ENCODE results near the gene DYNLT3.

Gene DYNLT3, protein sequence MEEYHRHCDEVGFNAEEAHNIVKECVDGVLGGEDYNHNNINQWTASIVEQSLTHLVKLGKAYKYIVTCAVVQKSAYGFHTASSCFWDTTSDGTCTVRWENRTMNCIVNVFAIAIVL

GRCh38 chrX:37846934-37847732 lies at the start of gene DYNLT3:
TSS of gene DYNLT3 (minus strand) at chrX:37847571. CDS start at chrX:37847510, 61 bp downstream.
- DNase-seq (ENCODE audit: low read depth in 2 of 3, low spot score in 1 of 3) = peak; percentile 58 to 68 (median 61)

GRCh38 chrX:37896511-37896890 lies 49.1 kb upstream of the DYNLT3 start:
- no peak for DNase-seq (ENCODE audit: low read depth in 2 of 3, low spot score in 1 of 3)

- no peak for DNase-seq (ENCODE audit: low read depth in 2 of 3, low spot score in 1 of 3)
Observed at GRCh38 chrX:37895795-37896510, 48.6 kb upstream of the DYNLT3 start.

DNA sequence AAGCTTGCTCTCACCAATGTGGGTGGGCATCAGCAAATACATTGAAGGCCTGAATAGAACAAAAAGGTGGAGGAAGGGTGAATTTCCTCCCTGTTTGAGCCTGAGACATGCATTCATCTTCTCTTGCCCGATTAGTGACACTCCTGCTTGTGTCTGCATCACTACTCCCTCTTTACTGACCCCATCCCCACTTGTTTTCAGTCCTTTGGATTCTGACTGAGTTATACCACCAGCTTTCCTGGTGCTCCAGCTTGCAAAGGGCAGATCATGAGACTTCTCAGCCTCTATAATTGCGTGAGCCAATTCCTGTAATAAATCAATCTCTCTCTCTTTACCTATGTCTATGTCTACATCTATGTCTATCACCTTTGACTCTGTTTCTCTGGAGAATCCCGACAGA lies 47.4 kb upstream of the DYNLT3 start:
- DNase-seq (ENCODE audit: low read depth in 2 of 3, low spot score in 1 of 3) = no peak

DNA sequence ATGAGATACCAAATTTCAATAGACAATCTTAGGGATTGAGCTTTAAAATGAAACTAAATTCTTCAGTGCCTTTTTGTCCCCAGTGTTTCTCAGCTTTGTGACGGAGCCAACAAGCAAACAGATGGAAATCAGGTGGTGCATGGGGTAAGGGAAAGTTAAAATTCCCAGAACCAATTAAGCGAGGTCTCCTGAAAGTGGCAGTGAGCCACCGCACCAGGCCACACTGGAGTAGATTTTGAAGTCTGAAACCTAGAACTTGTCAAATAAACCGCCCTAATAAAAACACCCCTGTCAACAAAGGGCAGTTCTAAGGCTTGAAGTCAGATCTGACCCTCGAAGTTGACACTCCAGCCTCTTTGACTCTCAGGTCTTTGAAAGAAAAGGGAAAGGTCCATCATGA lies 40.6 kb upstream of the DYNLT3 start:
- no peak for DNase-seq (ENCODE audit: low read depth in 2 of 3, low spot score in 1 of 3)

GRCh38 chrX:37887347-37887746 lies 40.0 kb upstream of the DYNLT3 start:
- DNase-seq (ENCODE audit: low read depth in 2 of 3, low spot score in 1 of 3) = no peak

DNA sequence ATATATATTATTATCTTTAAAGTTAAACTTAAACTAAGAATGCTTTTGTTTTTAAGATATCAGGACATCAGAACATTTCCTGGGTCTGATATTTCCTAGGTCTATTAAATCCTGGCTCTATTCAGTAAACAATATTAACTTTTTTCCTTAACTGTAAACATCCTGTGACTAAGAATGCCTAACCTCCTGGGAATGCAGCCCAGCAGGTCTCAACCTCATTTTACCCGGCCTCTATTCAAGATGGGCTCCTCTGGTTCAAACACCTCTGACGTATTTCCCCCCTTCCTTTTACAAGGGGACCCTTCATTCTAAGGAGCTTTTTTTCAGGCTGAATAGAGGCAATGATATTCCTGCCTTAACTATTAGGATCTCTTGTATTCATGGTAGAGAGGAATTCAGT lies 35.8 kb upstream of the DYNLT3 start:
- DNase-seq (ENCODE audit: low read depth in 2 of 3, low spot score in 1 of 3) = no peak

DNA sequence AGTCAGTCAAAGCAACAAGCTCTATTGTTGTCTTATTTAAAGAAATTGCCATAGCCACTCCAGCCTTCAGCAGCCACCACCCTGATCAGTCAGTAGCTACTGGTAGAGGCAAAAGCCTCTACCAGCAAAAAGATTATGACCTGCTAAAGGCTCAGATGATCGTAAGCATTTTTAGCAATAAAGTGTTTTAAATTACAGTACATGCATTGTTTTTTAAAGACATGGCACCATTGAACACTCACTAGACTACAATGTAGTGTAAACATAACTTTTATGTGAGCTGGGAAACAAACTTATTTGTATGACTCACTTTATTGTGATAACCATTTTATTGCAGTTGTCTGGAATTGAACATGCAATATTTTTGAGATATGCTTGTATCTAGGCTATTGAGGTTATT lies 32.3 kb upstream of the DYNLT3 start:
- no peak for DNase-seq (ENCODE audit: low read depth in 2 of 3, low spot score in 1 of 3)

- DNase-seq (ENCODE audit: low read depth in 2 of 3, low spot score in 1 of 3) = no peak
Observed at GRCh38 chrX:37876716-37877115, 29.3 kb upstream of the DYNLT3 start.

- DNase-seq (ENCODE audit: low read depth in 2 of 3, low spot score in 1 of 3) = no peak
Observed at GRCh38 chrX:37875675-37876074, 28.3 kb upstream of the DYNLT3 start.

DNA sequence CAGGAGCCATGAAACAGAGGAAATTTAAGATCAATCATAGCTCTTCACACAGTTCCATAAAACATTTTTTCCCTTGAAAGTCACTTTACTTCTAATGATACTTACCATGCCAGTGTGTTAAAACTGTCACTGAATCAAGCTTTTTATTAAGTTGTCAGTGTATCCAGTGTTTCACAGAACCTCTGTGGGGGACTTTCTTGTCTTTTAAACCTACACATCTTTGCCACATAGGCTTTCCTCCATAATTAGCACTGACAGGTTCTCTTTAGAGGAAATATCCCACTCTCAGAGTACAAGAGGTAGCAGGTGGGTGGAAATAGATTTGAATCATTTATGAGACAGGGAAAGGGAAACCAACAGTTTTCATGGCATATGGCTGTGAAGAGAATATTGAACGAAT lies 25.8 kb upstream of the DYNLT3 start:
- DNase-seq (ENCODE audit: low read depth in 2 of 3, low spot score in 1 of 3) = no peak

DNA sequence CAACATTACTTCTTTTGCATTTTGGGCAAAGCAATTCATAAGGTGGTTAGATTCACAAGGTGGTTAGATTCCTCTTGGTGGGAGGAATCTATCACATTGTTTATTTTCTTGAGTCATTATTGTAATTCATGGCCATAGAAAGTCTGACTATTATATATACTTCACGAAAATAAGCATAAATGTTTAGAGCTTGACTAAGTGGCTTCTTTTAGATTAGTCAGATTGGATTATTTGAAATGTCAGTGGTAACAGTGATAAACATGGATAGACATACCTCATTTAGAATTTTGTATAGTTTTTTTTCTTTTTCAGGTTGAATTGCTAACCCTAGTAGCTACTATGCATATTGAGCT lies 24.9 kb upstream of the DYNLT3 start:
- no peak for DNase-seq (ENCODE audit: low read depth in 2 of 3, low spot score in 1 of 3)

DNA sequence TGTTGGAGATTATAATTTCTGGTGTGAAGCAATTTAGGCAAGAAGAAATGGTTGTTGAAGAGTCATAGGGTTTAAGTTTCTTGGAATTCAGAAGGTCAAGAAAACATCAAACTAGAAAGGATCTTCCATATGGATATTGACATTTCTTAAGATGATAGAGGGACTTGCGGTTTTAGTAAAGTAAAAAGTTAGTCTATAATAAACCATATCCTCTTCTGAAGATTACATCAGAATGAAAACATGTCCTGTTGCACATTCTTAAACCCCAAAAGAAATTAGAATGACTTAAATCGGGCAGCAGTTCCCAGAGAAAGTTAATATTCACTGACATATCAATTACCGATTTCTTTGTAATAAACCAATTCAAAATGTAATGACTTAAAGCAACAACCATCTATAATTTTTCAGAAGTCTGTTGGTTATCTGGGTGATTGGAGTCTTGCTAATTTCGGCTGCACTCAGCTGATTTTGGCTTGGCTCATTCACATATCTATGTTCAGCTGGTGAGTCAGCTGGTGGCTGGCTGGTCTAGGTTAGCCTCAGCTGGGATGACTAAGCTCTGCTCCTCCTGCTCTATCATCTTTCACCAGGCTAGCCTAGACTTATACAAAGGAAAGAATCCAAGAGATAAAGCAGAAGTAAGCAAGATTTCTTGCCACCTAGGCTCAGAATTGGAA lies 24.4 kb upstream of the DYNLT3 start:
- DNase-seq (ENCODE audit: low read depth in 2 of 3, low spot score in 1 of 3) = peak in 1 of 3 donors; percentile 2

GRCh38 chrX:37867536-37868153 lies 20.3 kb upstream of the DYNLT3 start:
- DNase-seq (ENCODE audit: low read depth in 2 of 3, low spot score in 1 of 3) = no peak

- DNase-seq (ENCODE audit: low read depth in 2 of 3, low spot score in 1 of 3) = no peak
Observed at GRCh38 chrX:37863728-37864127, 16.4 kb upstream of the DYNLT3 start.

GRCh38 chrX:37862851-37863250 lies 15.5 kb upstream of the DYNLT3 start:
- DNase-seq (ENCODE audit: low read depth in 2 of 3, low spot score in 1 of 3) = no peak

GRCh38 chrX:37860721-37861120 lies 13.3 kb upstream of the DYNLT3 start:
- DNase-seq (ENCODE audit: low read depth in 2 of 3, low spot score in 1 of 3) = no peak

DNA sequence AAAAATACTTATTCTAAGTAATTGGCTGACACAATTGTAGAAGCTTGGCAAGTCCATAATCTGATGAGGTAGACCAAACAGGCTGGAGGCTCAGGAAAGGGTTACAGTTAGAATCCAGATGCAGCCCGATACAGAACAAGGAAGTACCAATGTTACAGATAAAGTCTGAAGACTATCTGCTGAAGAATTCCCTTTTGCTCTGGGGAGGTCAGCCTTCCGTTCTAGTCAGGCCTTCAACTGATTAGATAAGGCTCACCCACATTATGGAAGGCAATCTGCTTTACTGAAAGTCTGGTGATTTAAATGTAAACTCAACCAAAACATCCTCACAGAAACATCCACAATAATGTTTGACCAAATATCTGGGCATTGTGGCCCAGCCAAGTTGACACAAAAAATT lies 7.4 kb upstream of the DYNLT3 start:
- no peak for DNase-seq (ENCODE audit: low read depth in 2 of 3, low spot score in 1 of 3)

DNA sequence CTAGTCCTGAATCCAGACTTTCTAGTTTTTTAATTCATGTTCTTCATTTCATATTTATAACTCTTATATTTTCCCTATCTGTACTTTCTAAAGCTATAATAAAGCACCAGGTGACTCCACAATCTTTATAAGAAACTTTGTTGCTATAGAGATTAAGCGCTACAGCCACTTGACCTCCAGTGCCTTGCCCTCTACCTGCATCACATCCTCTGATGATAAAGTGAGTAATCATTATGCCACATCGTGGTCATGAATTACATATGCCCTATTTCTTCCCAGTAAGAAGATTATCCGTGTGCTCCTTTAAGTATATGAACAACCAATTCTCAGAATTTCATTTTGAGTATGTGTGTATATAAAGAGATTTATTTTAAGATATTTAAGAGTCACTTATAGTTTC lies 6.8 kb upstream of the DYNLT3 start:
- DNase-seq (ENCODE audit: low read depth in 2 of 3, low spot score in 1 of 3) = no peak

DNA sequence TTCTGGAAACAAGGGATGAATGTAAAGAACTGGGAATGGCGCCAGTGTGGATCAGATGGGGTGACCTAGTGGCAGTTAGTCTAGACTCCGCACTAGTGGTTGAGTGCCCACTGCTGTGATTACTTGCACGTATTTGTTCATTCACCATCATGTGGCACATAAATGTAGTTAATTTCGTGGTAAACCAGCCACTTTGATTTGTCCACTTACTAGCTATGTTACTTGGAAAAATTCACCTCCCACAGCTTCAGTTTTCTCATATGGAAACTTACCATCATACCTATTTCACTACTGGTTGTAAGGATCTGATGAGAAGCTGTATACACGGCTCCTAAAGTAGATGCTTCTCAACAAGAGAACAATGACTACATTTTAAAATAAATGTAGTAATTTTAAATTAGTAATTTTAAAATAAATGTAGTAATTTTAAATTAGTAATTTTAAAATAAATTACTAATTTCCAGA lies 394 bp upstream of the DYNLT3 start:
- DNase-seq (ENCODE audit: low read depth in 2 of 3, low spot score in 1 of 3) = peak in 1 of 3 donors; percentile 20

GRCh38 chrX:37846558-37846933 lies 825 bp downstream of the DYNLT3 start:
- DNase-seq (ENCODE audit: low read depth in 2 of 3, low spot score in 1 of 3) = no peak

Data from stimulated activated CD4-positive, alpha-beta T cell treated with anti-CD3 and anti-CD28 coated beads, Interleukin-12 subunit alpha, Interleukin-12 subunit beta, amount 100 ng/mL, for 48 hours (primary cell).